GM21423 (cell line): ENCODE data around the gene SETD7.

Experiments used
- ATAC-seq: cut with Tn5 transposase; IDR thresholded peaks from one replicate; pipeline ENCODE4 v1.9.1; 2021; ENCODE audit warnings: mild to moderate bottlenecking, moderate library complexity; ENCODE audit not compliant: unreplicated experiment

The SETD7 gene

DNA sequence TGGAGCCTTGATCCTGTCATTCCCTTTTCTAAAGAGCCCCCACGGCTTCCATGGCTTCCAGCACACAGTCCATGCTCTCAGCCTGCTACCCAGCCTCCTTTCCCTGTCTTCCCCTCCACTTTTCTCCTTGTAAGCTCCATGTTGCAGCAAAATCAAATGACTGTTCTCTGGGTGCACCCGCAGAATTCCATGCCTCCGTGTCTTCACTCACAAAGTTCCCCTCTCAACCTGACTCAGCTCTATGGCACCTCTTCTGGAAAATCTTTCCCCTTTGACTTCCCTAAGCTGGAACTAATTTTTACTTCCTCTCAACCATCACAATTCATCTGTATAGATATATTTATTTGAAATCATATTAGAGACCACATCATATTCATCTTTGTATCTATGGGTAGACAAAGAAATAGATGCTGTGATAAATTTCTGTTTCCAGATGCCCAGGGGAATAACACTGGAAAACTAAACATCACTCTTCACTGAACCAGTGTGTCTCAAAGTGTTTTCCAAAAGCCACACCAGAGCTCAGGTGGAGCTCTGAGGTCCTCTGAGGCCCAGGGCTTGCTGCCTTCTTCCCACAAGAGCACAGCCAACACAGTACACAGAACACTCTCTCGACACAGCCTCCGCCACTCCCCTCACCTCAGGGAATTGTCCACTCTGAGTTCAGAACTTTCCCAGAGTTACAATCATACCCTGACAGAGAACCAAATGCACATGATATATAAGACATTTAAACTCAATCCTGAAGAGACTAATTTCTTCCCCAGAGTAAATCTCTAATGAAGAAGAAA, 3.3 kb downstream of the SETD7 start:
- ATAC-seq: no peak

- ATAC-seq: no peak
These were observed 5.1 kb downstream of the SETD7 start for GRCh38 chr4:139550724-139551429.

- no peak for ATAC-seq
These were observed 8.0 kb downstream of the SETD7 start for GRCh38 chr4:139547979-139548378.

DNA sequence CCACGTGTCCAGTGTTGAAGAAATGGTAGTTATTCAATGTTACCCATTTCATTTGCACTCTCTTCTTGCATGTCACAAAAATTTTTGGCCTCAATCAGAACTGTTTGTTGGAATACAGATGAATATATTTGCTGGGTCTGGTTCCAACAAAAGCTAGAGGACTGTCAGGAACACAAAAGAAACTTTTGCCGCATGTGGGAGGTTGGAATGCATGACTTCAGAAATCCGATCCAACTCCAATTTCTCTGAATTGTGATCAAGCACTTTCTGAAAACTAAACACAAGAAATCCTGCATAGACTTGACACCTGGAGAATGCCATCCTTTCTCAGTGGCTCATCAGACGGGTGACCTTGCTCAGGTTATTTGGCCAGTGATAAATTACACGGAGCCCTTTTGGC, 15.4 kb downstream of the SETD7 start:
- no peak for ATAC-seq

- ATAC-seq: no peak
These were observed 15.9 kb downstream of the SETD7 start for GRCh38 chr4:139540161-139540560.

DNA sequence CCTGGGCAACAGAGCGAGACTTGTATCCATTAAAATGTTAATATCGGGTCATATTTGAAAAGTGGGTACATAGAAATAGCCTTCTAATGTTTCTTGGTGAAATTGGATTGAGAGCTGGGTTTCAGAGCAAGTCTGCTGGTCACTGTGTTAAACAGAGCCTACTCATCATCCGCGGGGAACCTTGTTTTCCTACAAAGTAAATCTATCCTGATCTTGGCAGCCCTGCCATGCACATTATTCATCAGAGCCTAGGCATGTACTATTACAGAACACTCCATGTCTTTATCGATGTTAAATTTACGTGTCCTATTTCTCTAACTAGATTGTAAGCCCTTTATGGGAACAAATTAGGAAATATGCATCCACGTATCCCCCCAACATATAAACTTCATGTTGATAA, 18.7 kb downstream of the SETD7 start:
- no peak for ATAC-seq

GRCh38 chr4:139535871-139536234, 20.2 kb downstream of the SETD7 start:
- no peak for ATAC-seq

- ATAC-seq: no peak
These were observed 20.7 kb downstream of the SETD7 start for GRCh38 chr4:139535228-139535870.

DNA sequence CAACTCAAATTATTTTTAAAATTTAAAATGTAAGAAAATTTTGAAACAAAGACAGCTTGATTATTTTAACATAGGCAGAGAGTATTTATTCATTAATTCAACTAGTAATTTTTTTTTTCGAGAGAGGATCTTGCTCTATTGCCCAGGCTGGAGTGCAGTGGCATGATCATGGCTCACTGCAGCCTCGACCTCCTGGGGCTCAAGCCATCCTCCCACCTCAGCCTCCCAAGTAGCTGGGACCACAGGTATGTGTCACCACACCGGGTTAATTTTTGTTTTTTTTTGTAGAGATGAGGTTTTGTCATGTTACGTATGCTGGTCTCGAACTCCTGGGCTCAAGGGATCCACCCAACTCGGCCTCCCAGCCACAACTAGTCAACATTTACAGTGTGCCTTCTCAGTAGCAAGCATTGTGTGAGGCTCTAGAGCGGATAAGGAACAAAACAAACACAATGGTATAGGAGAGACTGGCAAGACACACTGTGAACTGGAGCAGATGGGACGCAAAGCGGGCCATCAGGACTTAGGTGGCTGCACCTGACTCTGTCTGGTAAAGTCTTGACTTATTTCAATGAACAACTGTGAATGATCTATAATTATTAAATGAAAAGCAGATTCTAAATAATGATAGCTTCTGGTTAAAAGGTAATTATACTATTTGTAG, 21.6 kb downstream of the SETD7 start:
- ATAC-seq: no peak

GRCh38 chr4:139533511-139533910, 22.5 kb downstream of the SETD7 start:
- ATAC-seq: no peak

DNA sequence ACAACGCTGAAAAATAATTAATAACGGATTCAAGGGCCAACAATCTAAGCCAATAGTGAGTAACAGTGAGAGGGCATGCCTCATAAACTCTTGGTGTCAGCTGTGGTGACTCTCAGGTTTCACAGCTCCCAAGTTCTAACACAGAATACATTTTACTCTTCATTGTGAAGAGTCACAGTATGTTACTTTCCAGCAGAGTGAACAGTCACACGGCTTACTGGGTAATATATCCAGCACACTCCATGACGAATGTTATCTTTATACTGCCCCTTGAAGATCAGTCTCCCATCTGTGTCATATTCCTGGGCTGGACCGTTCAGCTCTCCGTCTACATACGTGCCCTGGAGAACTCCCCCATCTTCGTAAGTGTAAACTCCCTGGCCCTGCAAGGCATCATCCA, 23.1 kb downstream of the SETD7 start:
- ATAC-seq: no peak

DNA sequence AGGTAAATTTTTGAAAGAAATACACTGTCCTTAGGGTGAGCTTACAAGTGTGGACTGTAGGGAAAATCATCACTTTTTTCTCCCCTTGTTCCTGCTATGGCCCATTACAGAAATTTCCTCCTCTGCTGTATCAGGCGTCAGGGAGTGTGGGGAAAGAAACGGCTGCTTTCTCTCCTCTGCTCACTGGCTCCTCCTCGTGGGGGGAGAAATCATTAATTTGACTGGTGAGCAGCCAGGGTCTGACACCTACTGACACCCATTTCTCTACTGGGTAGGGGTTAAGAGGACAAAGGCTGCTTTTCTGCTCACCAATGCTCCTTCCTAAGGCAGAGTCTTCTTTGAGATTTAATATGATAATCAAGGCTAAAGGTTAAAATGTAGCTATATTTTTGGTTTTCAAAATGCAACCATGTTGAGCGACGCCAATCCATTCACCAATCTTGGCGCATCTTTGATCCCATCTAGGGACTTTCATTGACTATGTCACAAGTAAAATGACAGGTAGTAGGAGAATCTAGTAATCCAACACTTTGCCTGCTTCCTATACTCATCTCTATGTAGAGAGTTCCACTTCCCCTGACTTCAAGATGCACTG, 25.1 kb downstream of the SETD7 start:
- ATAC-seq: peak; percentile 41

DNA sequence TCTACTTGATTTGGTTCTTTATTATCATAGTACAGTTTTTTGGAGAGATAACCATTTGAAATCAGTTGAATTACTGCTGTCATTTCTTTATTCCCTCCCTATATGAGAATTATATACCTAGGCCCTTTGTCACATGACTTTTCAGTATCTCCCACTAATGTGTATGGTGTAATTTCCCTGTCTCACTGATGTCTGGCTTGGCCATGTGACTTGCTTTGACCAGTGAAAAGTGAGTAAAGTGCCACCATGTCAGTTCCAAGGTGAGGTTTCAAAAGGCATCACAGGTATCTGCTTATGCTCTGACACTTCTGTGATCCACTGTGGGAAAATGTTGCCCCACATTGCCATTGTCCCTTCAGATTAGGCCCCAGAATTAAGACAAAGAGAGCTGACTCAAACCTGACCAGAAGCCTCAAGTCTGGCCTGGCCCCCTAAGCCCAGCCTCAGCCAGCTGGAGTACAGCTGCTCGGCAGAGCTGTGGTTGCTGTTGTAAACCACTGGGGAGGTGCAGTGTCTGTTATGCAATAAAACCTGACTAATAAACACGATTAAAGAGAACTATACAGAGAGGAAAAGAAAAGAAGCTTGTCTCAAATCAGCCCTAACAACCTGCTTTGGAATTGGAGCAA, 27.5 kb downstream of the SETD7 start:
- ATAC-seq: peak; percentile 80

DNA sequence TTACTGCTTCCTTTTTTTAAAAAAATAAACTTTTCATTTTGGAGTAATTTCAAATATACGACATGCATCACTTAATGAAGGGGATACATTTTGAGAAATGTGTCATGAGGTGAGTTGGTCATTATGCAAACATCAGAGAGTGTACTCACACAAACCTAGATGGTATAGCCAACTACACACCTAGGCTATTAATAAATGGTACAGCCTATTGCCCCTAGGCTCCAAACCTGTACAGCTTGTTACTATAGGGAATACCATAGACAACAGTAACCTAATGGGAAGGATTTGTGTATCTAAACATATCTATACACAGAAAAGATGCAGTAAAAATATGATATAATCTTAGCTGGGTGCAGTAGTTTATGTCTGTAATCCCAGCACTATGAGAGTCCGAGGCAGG, 29.1 kb downstream of the SETD7 start:
- no peak for ATAC-seq

DNA sequence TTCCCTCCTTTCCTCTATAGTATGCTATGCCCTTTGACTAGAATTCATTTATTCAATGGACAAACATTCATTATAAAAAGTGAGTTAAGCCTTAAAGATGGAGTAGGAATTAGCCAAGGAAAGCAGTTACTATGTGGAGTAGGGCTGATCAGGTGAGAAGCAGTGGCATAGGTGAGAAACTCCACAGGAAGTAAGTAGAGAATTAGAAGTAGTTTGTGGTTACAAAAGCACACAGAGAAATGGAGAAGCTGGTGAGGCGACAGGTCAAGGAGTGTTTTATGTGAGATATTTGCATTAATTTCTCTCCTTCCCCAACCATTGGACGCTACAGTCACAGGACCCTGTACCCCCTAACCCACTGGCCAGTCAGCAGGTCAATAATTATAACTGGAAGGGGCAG, 30.6 kb downstream of the SETD7 start:
- ATAC-seq: peak; percentile 41

GRCh38 chr4:139524062-139524631, 31.9 kb downstream of the SETD7 start:
- ATAC-seq: no peak

DNA sequence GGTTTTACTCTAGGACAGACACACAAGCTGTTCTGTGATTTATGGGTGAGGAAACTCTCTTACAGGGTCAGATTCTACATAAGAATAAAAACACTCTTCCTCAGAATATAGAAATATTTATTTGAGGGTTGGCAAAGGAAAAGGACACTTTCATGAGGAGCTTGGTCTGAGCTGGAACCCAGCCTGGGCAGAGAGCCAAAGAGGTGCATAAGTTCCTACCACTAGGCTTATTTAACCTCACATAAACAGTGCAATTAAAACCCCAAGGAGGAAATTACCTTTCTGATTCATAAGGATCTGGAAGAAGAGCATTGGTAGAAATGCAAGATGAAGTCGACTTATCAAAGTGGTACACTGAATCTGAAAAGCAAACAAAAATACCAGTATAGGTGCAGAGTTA, 32.9 kb downstream of the SETD7 start:
- no peak for ATAC-seq

GRCh38 chr4:139522457-139522856, 33.6 kb downstream of the SETD7 start:
- no peak for ATAC-seq

GRCh38 chr4:139521754-139522401, 34.1 kb downstream of the SETD7 start:
- no peak for ATAC-seq

GRCh38 chr4:139515531-139515958, 40.5 kb downstream of the SETD7 start:
- no peak for ATAC-seq
